HEK293 (cell line): ENCODE measurements around the gene BMP2.

Source experiments
- CTCF ChIA-PET: fragments of 350-600 bp; formaldehyde crosslinking; extraction: SDS; loops from one replicate; lab custom pipeline; 2021; ENCODE audit warnings: antibody characterized with exemption; lab: Yijun Ruan, JAX
- POLR2A ChIA-PET: fragments of 300-600 bp; formaldehyde crosslinking; extraction: SDS; loops from one replicate; lab custom pipeline; 2020; ENCODE audit warnings: antibody characterized with exemption, inconsistent platforms; lab: Yijun Ruan, JAX
- H3K27ac ChIP-seq: fragments of 200-500 bp; sonication (Bioruptor generic); 2 replicates; pipeline ENCODE4 v1.5.1; 2014; ENCODE audit warnings: low read depth, low read length, control low read depth, inconsistent platforms; ENCODE audit errors: extremely low read depth
- H3K36me3 ChIP-seq, 2 experiments: fragments of 200-500 bp in 1 of 2; sonication (Bioruptor generic) in 1 of 2; 1 replicate in 1 of 2; 2 replicates in 1 of 2; pipeline ENCODE4 v1.5.1; 2014 to 2017; ENCODE audit warnings: inconsistent platforms in 2 of 2, low read length in 2 of 2; ENCODE audit not compliant: control insufficient read depth in 2 of 2, insufficient read depth in 1 of 2
- H3K4me1 ChIP-seq: fragments of 200-500 bp; sonication (Bioruptor generic); 2 replicates; pipeline ENCODE4 v1.5.1; 2014; ENCODE audit warnings: mild to moderate bottlenecking, low read length, inconsistent platforms; ENCODE audit not compliant: control insufficient read depth, insufficient read depth
- H3K4me3 ChIP-seq: 2 replicates; pipeline ENCODE4 v1.5.1; 2011; ENCODE audit warnings: low read depth, mild to moderate bottlenecking, control low read depth, low read length, moderate library complexity
- H3K9me3 ChIP-seq: fragments of 200-500 bp; sonication (Bioruptor generic); 2 replicates; pipeline ENCODE4 v1.5.1; 2014; ENCODE audit warnings: low read depth, low read length, inconsistent platforms; ENCODE audit not compliant: control insufficient read depth, insufficient read depth
- HOXA7 ChIP-seq: sonication (generic); formaldehyde crosslinking; IDR thresholded peaks from 2 replicates; pipeline ENCODE4 v1.8.1; 2022; ENCODE audit warnings: missing genetic modification reagents, borderline replicate concordance
- KLF10 ChIP-seq: fragments of 450-650 bp; IDR thresholded peaks from 2 replicates; pipeline ENCODE4 v1.5.1; 2018; ENCODE audit warnings: missing biosample characterization, mild to moderate bottlenecking, missing genetic modification characterization
- MEIS1 ChIP-seq: sonication (generic); formaldehyde crosslinking; IDR thresholded peaks from 2 replicates; pipeline ENCODE4 v1.8.1; 2022; ENCODE audit warnings: missing genetic modification reagents, mild to moderate bottlenecking, borderline replicate concordance
- REST ChIP-seq: fragments of 450-650 bp; formaldehyde crosslinking; IDR thresholded peaks from 2 replicates; pipeline ENCODE4 v1.5.1; 2016; ENCODE audit warnings: missing biosample characterization, missing genetic modification characterization
- SETDB1 ChIP-seq: IDR thresholded peaks from one replicate; pipeline ENCODE4 v1.6.1; 2017; ENCODE audit warnings: mild to moderate bottlenecking, low read length, moderate library complexity, mixed read lengths; ENCODE audit not compliant: insufficient read length
- SP3 ChIP-seq: fragments of 450-650 bp; formaldehyde crosslinking; IDR thresholded peaks from 2 replicates; pipeline ENCODE4 v1.5.1; 2016; ENCODE audit warnings: missing biosample characterization, missing genetic modification characterization
- SP7 ChIP-seq: fragments of 450-650 bp; formaldehyde crosslinking; IDR thresholded peaks from 2 replicates; pipeline ENCODE4 v1.5.1; 2016; ENCODE audit warnings: missing biosample characterization, missing genetic modification characterization
- ZEB2 ChIP-seq: fragments of 450-650 bp; formaldehyde crosslinking; IDR thresholded peaks from 2 replicates; pipeline ENCODE4 v1.5.1; 2016; ENCODE audit warnings: missing biosample characterization, missing genetic modification characterization
- ZFP3 ChIP-seq: fragments of 450-650 bp; formaldehyde crosslinking; IDR thresholded peaks from 2 replicates; pipeline ENCODE4 v1.5.1; 2016; ENCODE audit warnings: low read depth, missing biosample characterization, missing genetic modification characterization
- ZNF112 ChIP-seq: fragments of 450-650 bp; formaldehyde crosslinking; IDR thresholded peaks from 2 replicates; pipeline ENCODE4 v1.5.0; 2017; ENCODE audit warnings: missing biosample characterization, missing genetic modification characterization
- ZNF2 ChIP-seq: fragments of 450-650 bp; formaldehyde crosslinking; IDR thresholded peaks from 2 replicates; pipeline ENCODE4 v1.5.1; 2016; ENCODE audit warnings: missing biosample characterization, missing genetic modification characterization
- ZNF23 ChIP-seq: fragments of 450-650 bp; formaldehyde crosslinking; IDR thresholded peaks from 2 replicates; pipeline ENCODE4 v1.5.1; 2016; ENCODE audit warnings: missing biosample characterization, missing genetic modification characterization, borderline replicate concordance
- ZNF266 ChIP-seq: fragments of 450-650 bp; formaldehyde crosslinking; IDR thresholded peaks from 2 replicates; pipeline ENCODE4 v1.5.1; 2016; ENCODE audit warnings: missing biosample characterization, missing genetic modification characterization, low read depth
- ZNF362 ChIP-seq: fragments of 450-650 bp; formaldehyde crosslinking; IDR thresholded peaks from 2 replicates; pipeline ENCODE4 v1.5.1; 2016; ENCODE audit warnings: missing biosample characterization, missing genetic modification characterization
- ZNF514 ChIP-seq: fragments of 450-650 bp; formaldehyde crosslinking; IDR thresholded peaks from 2 replicates; pipeline ENCODE4 v1.5.1; 2016; ENCODE audit warnings: missing biosample characterization, missing genetic modification characterization
- ZNF623 ChIP-seq: fragments of 450-650 bp; formaldehyde crosslinking; IDR thresholded peaks from 2 replicates; pipeline ENCODE4 v1.5.1; 2016; ENCODE audit warnings: missing biosample characterization, missing genetic modification characterization
- ZNF670 ChIP-seq: fragments of 450-650 bp; formaldehyde crosslinking; IDR thresholded peaks from 2 replicates; pipeline ENCODE4 v1.5.1; 2016; ENCODE audit warnings: missing biosample characterization, missing genetic modification characterization, low read depth
- ZNF677 ChIP-seq: fragments of 450-650 bp; IDR thresholded peaks from 2 replicates; pipeline ENCODE4 v1.5.0; 2018; ENCODE audit warnings: missing biosample characterization, mild to moderate bottlenecking, missing genetic modification characterization, moderate library complexity
- ZNF704 ChIP-seq: fragments of 450-650 bp; formaldehyde crosslinking; IDR thresholded peaks from 2 replicates; pipeline ENCODE4 v1.5.1; 2016; ENCODE audit warnings: missing biosample characterization, missing genetic modification characterization
- ZNF76 ChIP-seq: fragments of 450-650 bp; formaldehyde crosslinking; IDR thresholded peaks from 2 replicates; pipeline ENCODE4; 2016; ENCODE audit warnings: low read depth, missing biosample characterization, missing genetic modification characterization, borderline replicate concordance
- ZNF777 ChIP-seq: fragments of 450-650 bp; formaldehyde crosslinking; IDR thresholded peaks from 2 replicates; pipeline ENCODE4 v1.5.1; 2017; ENCODE audit warnings: missing biosample characterization, missing genetic modification characterization, borderline replicate concordance
- TF ChIP-seq, protein P1 (sequence below): IDR thresholded peaks from 2 replicates; pipeline ENCODE4 v1.6.1; 2011; ENCODE audit warnings: mild to moderate bottlenecking, low read depth, low read length, borderline replicate concordance
- TF ChIP-seq, protein P2 (sequence below): fragments of 450-650 bp; formaldehyde crosslinking; IDR thresholded peaks from 2 replicates; pipeline ENCODE4 v1.5.1; 2016; ENCODE audit warnings: missing biosample characterization, missing genetic modification characterization

BMP2 gene

GRCh38 chr20:6783752-6784151 is 16.3 kb downstream of the BMP2 start:
- no peak overlapping the region for H3K4me3 ChIP-seq
- CTCF ChIA-PET, result interaction anchor here (0.6 to 1.5 kb wide), 3 partner anchors 20 to 201 kb away, joined by 3 read pairs; no protein-coding TSS in a partner anchor
- no peaks in the 10 kb centered on the region for H3K4me1 ChIP-seq
- H3K27ac ChIP-seq, result no peak overlapping the region
- peaks cover 0 to 22% of the 10 kb centered on the region in 2 experiments; a peak in 1 of 3 replicates for H3K36me3 ChIP-seq
- TF ChIP-seq ZNF266 (tag by site-specific recombination) (no peak), ZNF623 (tag by site-specific recombination) (no peak), SETDB1 (no peak), ZNF362 (no peak), ZNF2 (tag by site-specific recombination) (no peak), ZNF777 (tag by site-specific recombination) (no peak), MEIS1 (CRISPR knock-in tag) (no peak)
- H3K9me3 ChIP-seq, result no peaks in the 10 kb centered on the region
- POLR2A ChIA-PET, result no interaction called here

GRCh38 chr20:6784210-6784631 is 16.7 kb downstream of the BMP2 start:
- ChIA-PET CTCF (interaction anchor here (0.6 to 1.5 kb wide), 4 partner anchors 20 to 201 kb away, joined by 3 read pairs; no protein-coding TSS in a partner anchor), POLR2A (no interaction called here)
- H3K36me3 ChIP-seq, result peaks cover 0 to 21% of the 10 kb centered on the region in 2 experiments; a peak in 1 of 3 replicates
- no peak overlapping the region for H3K4me3 ChIP-seq
- TF ChIP-seq ZNF112 (tag by site-specific recombination) (no peak), ZNF677 (no peak), ZNF514 (tag by site-specific recombination) (no peak), HOXA7 (CRISPR knock-in tag) (no peak)
- TF ChIP-seq, protein P1, sequence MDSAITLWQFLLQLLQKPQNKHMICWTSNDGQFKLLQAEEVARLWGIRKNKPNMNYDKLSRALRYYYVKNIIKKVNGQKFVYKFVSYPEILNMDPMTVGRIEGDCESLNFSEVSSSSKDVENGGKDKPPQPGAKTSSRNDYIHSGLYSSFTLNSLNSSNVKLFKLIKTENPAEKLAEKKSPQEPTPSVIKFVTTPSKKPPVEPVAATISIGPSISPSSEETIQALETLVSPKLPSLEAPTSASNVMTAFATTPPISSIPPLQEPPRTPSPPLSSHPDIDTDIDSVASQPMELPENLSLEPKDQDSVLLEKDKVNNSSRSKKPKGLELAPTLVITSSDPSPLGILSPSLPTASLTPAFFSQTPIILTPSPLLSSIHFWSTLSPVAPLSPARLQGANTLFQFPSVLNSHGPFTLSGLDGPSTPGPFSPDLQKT, result no peak
- no peaks in the 10 kb centered on the region for H3K9me3 ChIP-seq
- no peak overlapping the region for H3K27ac ChIP-seq
- no peaks in the 10 kb centered on the region for H3K4me1 ChIP-seq

GRCh38 chr20:6784767-6785166 is 17.3 kb downstream of the BMP2 start:
- Histone ChIP-seq H3K36me3 (peaks cover 0 to 16% of the 10 kb centered on the region in 2 experiments; a peak in 1 of 3 replicates), H3K4me1 (no peaks in the 10 kb centered on the region), H3K9me3 (no peaks in the 10 kb centered on the region), H3K27ac (no peak overlapping the region), H3K4me3 (no peak overlapping the region)
- CTCF ChIA-PET, result interaction anchor here (0.7 to 1.1 kb wide), 2 partner anchors 21 to 160 kb away, joined by 3 read pairs; no protein-coding TSS in a partner anchor
- POLR2A ChIA-PET, result no interaction called here
- TF ChIP-seq ZFP3, result no peak
- TF ChIP-seq ZNF677, result no peak
- no peak for TF ChIP-seq KLF10 (tag by site-specific recombination)
- no peak for TF ChIP-seq ZEB2
- TF ChIP-seq ZNF514 (tag by site-specific recombination), result no peak
- TF ChIP-seq, protein P2, sequence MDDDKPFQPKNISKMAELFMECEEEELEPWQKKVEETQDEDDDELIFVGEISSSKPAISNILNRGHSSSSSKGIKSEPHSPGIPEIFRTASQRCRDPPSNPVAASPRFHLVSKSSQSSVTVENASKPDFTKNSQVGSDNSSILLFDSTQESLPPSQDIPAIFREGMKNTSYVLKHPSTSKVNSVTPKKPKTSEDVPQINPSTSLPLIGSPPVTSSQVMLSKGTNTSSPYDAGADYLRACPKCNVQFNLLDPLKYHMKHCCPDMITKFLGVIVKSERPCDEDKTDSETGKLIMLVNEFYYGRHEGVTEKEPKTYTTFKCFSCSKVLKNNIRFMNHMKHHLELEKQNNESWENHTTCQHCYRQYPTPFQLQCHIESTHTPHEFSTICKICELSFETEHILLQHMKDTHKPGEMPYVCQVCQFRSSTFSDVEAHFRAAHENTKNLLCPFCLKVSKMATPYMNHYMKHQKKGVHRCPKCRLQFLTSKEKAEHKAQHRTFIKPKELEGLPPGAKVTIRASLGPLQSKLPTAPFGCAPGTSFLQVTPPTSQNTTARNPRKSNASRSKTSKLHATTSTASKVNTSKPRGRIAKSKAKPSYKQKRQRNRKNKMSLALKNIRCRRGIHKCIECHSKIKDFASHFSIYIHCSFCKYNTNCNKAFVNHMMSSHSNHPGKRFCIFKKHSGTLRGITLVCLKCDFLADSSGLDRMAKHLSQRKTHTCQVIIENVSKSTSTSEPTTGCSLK (tag by site-specific recombination), result no peak
- no peak for TF ChIP-seq ZNF23
- no peak for TF ChIP-seq ZNF704 (tag by site-specific recombination)
- TF ChIP-seq REST (tag by site-specific recombination), result no peak
- no peak for TF ChIP-seq ZNF76 (tag by site-specific recombination)
- no peak for TF ChIP-seq SP7 (tag by site-specific recombination)
- no peak for TF ChIP-seq SP3 (tag by site-specific recombination)
- no peak for TF ChIP-seq ZNF670 (tag by site-specific recombination)
